Ovary (tissue), 9 donors: ENCODE data around the gene ATP6V1G2. TPM values are rescaled to one million over a fixed set of nuclear protein-coding genes. Genes with fewer than 3 reads are reported as not detected.
"Not testable (repeated sequence)": the region's sequence is repeated elsewhere in the genome, so short reads cannot be mapped to it uniquely, and the experiment has no call there.

Experiments
- DNase-seq, 5 donors: peaks; one replicate each; pipeline ENCODE4 v3.0.0-alpha.2; 2019 to 2020
- H3K27ac ChIP-seq, 2 donors: fragments of 200-600 bp; one replicate each; pipeline versions ENCODE4 v1.5.1 to v1.8.0; 2019 to 2022
- H3K27me3 ChIP-seq: fragments of 200-600 bp; one replicate; pipeline ENCODE4 v1.8.0; 2022
- H3K36me3 ChIP-seq: fragments of 200-600 bp; sonication (generic); one replicate; pipeline ENCODE4 v1.5.1; 2019
- H3K4me1 ChIP-seq: one replicate; pipeline ENCODE4 v1.8.1; 2013; ENCODE audit warnings: mild to moderate bottlenecking, moderate library complexity; ENCODE audit not compliant: insufficient read depth
- H3K4me3 ChIP-seq: fragments of 200-600 bp; sonication (generic); one replicate; pipeline ENCODE4 v1.5.1; 2017
- H3K9me3 ChIP-seq, 2 donors: fragments of 200-600 bp in 1 of 2; sonication (generic) in 1 of 2; one replicate each; pipeline versions ENCODE4 v1.5.1 to v1.8.1; 2013 to 2019; ENCODE audit warnings: mild to moderate bottlenecking in 1 of 2, moderate library complexity in 1 of 2
- CTCF ChIP-seq, 3 donors: fragments of 450-650 bp in 2 of 3; fragments of 200-600 bp in 1 of 3; IDR thresholded peaks; one replicate each; pipeline versions ENCODE4 v1.5.1 to v1.8.0; 2016 to 2022; ENCODE audit warnings: antibody characterized with exemption in 3 of 3, mild to moderate bottlenecking in 1 of 3
- EP300 ChIP-seq: sonication (generic); formaldehyde crosslinking; IDR thresholded peaks from one replicate; pipeline ENCODE4 v1.6.1; 2017; ENCODE audit warnings: antibody characterized with exemption
- POLR2A ChIP-seq: fragments of 450-650 bp; IDR thresholded peaks from one replicate; pipeline ENCODE4 v1.6.1; 2017; ENCODE audit warnings: antibody characterized with exemption, mild to moderate bottlenecking, moderate library complexity
- WGBS, 3 donors: extraction: QIAGEN DNeasy Blood & Tissue Kit in 1 of 3; methylation state at CpG; one replicate each; pipeline versions ENCODE4 v1.1.5 to v1.1.7; 2013 to 2017; 5-methylcytosine and 5-hydroxymethylcytosine counted together
- intact Hi-C, 4 donors: fragments of 100-400 bp; cut with DNase I; formaldehyde crosslinking; loops; one replicate each; pipeline versions ENCODE4 v1.11.0 to v1.15.1; 2022 to 2023
- polyA plus RNA-seq, 2 donors: library from polyadenylated mRNA; stranded (reverse); fragments of 200-250 nt in 1 of 2; fragments of 350-450 nt in 1 of 2; fragmentation: Illumina TruSeq in 1 of 2; extraction: RNeasy Lipid Tissue Mini Kit (QIAGEN cat#74804) in 1 of 2; gene quantifications; one replicate each; pipeline ENCODE4 v1.2.3, GENCODE V29; 2013 to 2014
- small RNA-seq: library from RNA; depleted of rRNA; stranded (forward); fragments of <200 nt; gene quantifications from one replicate; pipeline ENCODE3, GENCODE V24; 2016
- total RNA-seq, 7 donors: library from RNA; depleted of rRNA in 2 of 7; stranded (reverse); fragments of >200 nt in 2 of 7; fragmentation: NEBNext Ultra II Directional in 3 of 7; extraction: Animal tissue kit (Norgen Biotek cat#: 25700) in 3 of 7; gene quantifications; one replicate each; pipeline versions ENCODE4 v1.1.0 to v1.2.4, GENCODE V29; 2016 to 2023
- donor health status: DM: no; HTN: no; CAD: no; lungs with moderate emphysema.
- donor health status: DM: no; HTN: no; CAD: no.
- donor health status: Bipolar disorder and iron deficiency.
- donor health status: DM: yes; HTN: yes; CAD: no.
- donor health status: DM: no; HTN: no; CAD: no.
- donor health status: DM: yes; HTN: yes; CAD: no.

The ATP6V1G2 gene
- total and polyA plus RNA-seq, 9 donors, result 0.93 to 9.3 (median 2.5) TPM

- H3K36me3 ChIP-seq, result no peaks in the 10 kb centered on the region
- peak; percentile 31 to 74 (median 56) for DNase-seq
- TF ChIP-seq EP300 (no peak), POLR2A (no peak), CTCF (IDR thresholded peaks at IDR 0.05) (no peak)
- intact Hi-C loops, result no loop called here
- 1 to 2% (median 2%) methylated on average over 57 to 64 of the region's 64 CpGs for WGBS, 3 donors
- H3K27ac ChIP-seq, result no peak within 1 kb of the TSS
- no peaks in the 10 kb centered on the region for H3K27me3 ChIP-seq
- no peaks in the 10 kb centered on the region for H3K4me1 ChIP-seq
- H3K9me3 ChIP-seq, result no peaks in the 10 kb centered on the region
- H3K4me3 ChIP-seq, result peak within 1 kb of the TSS; percentile 44
These were observed 48.6 kb downstream of the ATP6V1G2 start, which contains the start of gene MICB for GRCh38 chr6:31497531-31498476. TSS of gene MICB (plus strand) at chr6:31498145. CDS start at chr6:31498194, 49 bp downstream.

GRCh38 chr6:31496826-31497225 lies 49.6 kb downstream of the ATP6V1G2 start:
- H3K4me1 ChIP-seq, DNase-seq, H3K27ac ChIP-seq, H3K27me3 ChIP-seq, H3K36me3 ChIP-seq, H3K9me3 ChIP-seq, H3K4me3 ChIP-seq, intact Hi-C loops: not testable (repeated sequence)
- 40 to 57% (median 46%) methylated on average over 4 of the region's 4 CpGs for WGBS, 3 donors

- WGBS, 3 donors, result 46 to 54% (median 51%) methylated on average over 2 of the region's 2 CpGs
- Histone ChIP-seq H3K4me1 (no peaks in the 10 kb centered on the region), H3K9me3 (no peaks in the 10 kb centered on the region), H3K4me3 (no peak overlapping the region), H3K27ac (no peak overlapping the region), H3K36me3 (no peaks in the 10 kb centered on the region), H3K27me3 (no peaks in the 10 kb centered on the region)
- TF ChIP-seq EP300, result no peak
- TF ChIP-seq POLR2A, result no peak
- TF ChIP-seq CTCF (IDR thresholded peaks at IDR 0.05), result no peak
- DNase-seq, result no peak
- intact Hi-C loops, result no loop called here
These were observed 50.8 kb downstream of the ATP6V1G2 start for GRCh38 chr6:31495580-31495979.

Small RNAs within 50 kb of the gene (small RNA-seq; reads per million reads assigned to genes)
- gene AL663061.1 (not detected), gene RF00019 (not detected), gene SNORD117 (164 reads per million, percentile 92 among the genes with 10 or more reads in this experiment), gene SNORD84 (not detected)

Other genes starting within 250 kb of the ATP6V1G2 start
Only the 30 nearest of the 31 such genes appear.
- gene HLA-B, start 189.4 kb downstream of the ATP6V1G2 start, total RNA-seq, result 100 to 1,000 TPM; 358 to 625 (median 492) TPM
- gene HLA-B, start 189.4 kb downstream of the ATP6V1G2 start, polyA plus RNA-seq, result 1,000 to 10,000 TPM in 1 of 2 donors, 100 to 1,000 TPM in 1; 680 to 2,036 TPM
- gene MICA, start 143.0 kb downstream of the ATP6V1G2 start, total RNA-seq, result 10 to 100 TPM; 15.8 to 48.9 (median 24.5) TPM
- 10 to 100 TPM; 31.1 to 33.2 TPM for gene MICA, start 143.0 kb downstream of the ATP6V1G2 start, polyA plus RNA-seq
- 1 to 10 TPM in 4 of 7 donors, under 1 TPM in 3; 0.57 to 1.7 (median 1.3) TPM for gene MICB, start 48.5 kb downstream of the ATP6V1G2 start, total RNA-seq
- gene MICB, start 48.5 kb downstream of the ATP6V1G2 start, polyA plus RNA-seq, result 10 to 100 TPM in 1 of 2 donors, under 1 TPM in 1; 0.48 to 10.6 TPM
- not detected for gene MCCD1, start 17.6 kb downstream of the ATP6V1G2 start, total RNA-seq
- gene MCCD1, start 17.6 kb downstream of the ATP6V1G2 start, polyA plus RNA-seq, result not detected
- gene DDX39B, start 4.6 kb downstream of the ATP6V1G2 start, total RNA-seq, result 100 to 1,000 TPM; 212 to 404 (median 362) TPM
- gene DDX39B, start 4.6 kb downstream of the ATP6V1G2 start, polyA plus RNA-seq, result 100 to 1,000 TPM; 219 to 278 TPM
- 10 to 100 TPM; 23.6 to 32.4 (median 27.5) TPM for gene NFKBIL1, start 1.0 kb upstream of the ATP6V1G2 start, total RNA-seq
- 10 to 100 TPM in 1 of 2 donors, 1 to 10 TPM in 1; 8.2 to 46.0 TPM for gene NFKBIL1, start 1.0 kb upstream of the ATP6V1G2 start, polyA plus RNA-seq
- 1 to 10 TPM in 1 of 7 donors, under 1 TPM in 1, not detected in 5; 0.18 to 1.3 TPM for gene LTA, start 25.7 kb upstream of the ATP6V1G2 start, total RNA-seq
- under 1 TPM; 0.17 to 0.43 TPM for gene LTA, start 25.7 kb upstream of the ATP6V1G2 start, polyA plus RNA-seq
- 1 to 10 TPM in 2 of 7 donors, under 1 TPM in 3, not detected in 2; 0.24 to 3.0 (median 0.56) TPM for gene TNF, start 29.0 kb upstream of the ATP6V1G2 start, total RNA-seq
- 1 to 10 TPM in 1 of 2 donors, not detected in 1; 1.0 TPM for gene TNF, start 29.0 kb upstream of the ATP6V1G2 start, polyA plus RNA-seq
- gene LTB, start 35.8 kb upstream of the ATP6V1G2 start, total RNA-seq, result 1 to 10 TPM in 1 of 7 donors, under 1 TPM in 3, not detected in 3; 0.42 to 1.8 (median 0.62) TPM
- under 1 TPM; 0.48 to 0.73 TPM for gene LTB, start 35.8 kb upstream of the ATP6V1G2 start, polyA plus RNA-seq
- gene LST1, start 39.7 kb upstream of the ATP6V1G2 start, total RNA-seq, result 10 to 100 TPM in 3 of 7 donors, 1 to 10 TPM in 4; 3.8 to 34.0 (median 8.6) TPM
- gene LST1, start 39.7 kb upstream of the ATP6V1G2 start, polyA plus RNA-seq, result 10 to 100 TPM in 1 of 2 donors, 1 to 10 TPM in 1; 8.1 to 12.2 TPM
- under 1 TPM in 1 of 7 donors, not detected in 6; 0.59 TPM for gene NCR3, start 46.4 kb upstream of the ATP6V1G2 start, total RNA-seq
- under 1 TPM in 1 of 2 donors, not detected in 1; 0.27 TPM for gene NCR3, start 46.4 kb upstream of the ATP6V1G2 start, polyA plus RNA-seq
- 10 to 100 TPM in 4 of 7 donors, 1 to 10 TPM in 3; 4.5 to 26.6 (median 12.9) TPM for gene AIF1, start 68.6 kb upstream of the ATP6V1G2 start, total RNA-seq
- 10 to 100 TPM; 24.5 to 82.4 TPM for gene AIF1, start 68.6 kb upstream of the ATP6V1G2 start, polyA plus RNA-seq
- gene PRRC2A, start 74.1 kb upstream of the ATP6V1G2 start, total RNA-seq, result 100 to 1,000 TPM in 5 of 7 donors, 10 to 100 TPM in 2; 48.5 to 222 (median 180) TPM
- 100 to 1,000 TPM in 1 of 2 donors, 10 to 100 TPM in 1; 64.8 to 104 TPM for gene PRRC2A, start 74.1 kb upstream of the ATP6V1G2 start, polyA plus RNA-seq
- gene BAG6, start 106.1 kb upstream of the ATP6V1G2 start, total RNA-seq, result 100 to 1,000 TPM; 113 to 246 (median 209) TPM
- 100 to 1,000 TPM; 140 to 170 TPM for gene BAG6, start 106.1 kb upstream of the ATP6V1G2 start, polyA plus RNA-seq
- 1 to 10 TPM; 1.3 to 7.2 (median 4.0) TPM for gene APOM, start 109.3 kb upstream of the ATP6V1G2 start, total RNA-seq
- gene APOM, start 109.3 kb upstream of the ATP6V1G2 start, polyA plus RNA-seq, result 1 to 10 TPM; 1.5 to 7.7 TPM
- gene C6orf47, start 114.2 kb upstream of the ATP6V1G2 start, total RNA-seq, result 10 to 100 TPM; 13.9 to 26.2 (median 22.6) TPM
- 10 to 100 TPM; 15.9 to 17.6 TPM for gene C6orf47, start 114.2 kb upstream of the ATP6V1G2 start, polyA plus RNA-seq
- 10 to 100 TPM; 14.6 to 19.9 (median 16.5) TPM for gene GPANK1, start 118.4 kb upstream of the ATP6V1G2 start, total RNA-seq
- gene GPANK1, start 118.4 kb upstream of the ATP6V1G2 start, polyA plus RNA-seq, result 10 to 100 TPM; 25.1 to 26.6 TPM
- 100 to 1,000 TPM; 120 to 258 (median 139) TPM for gene CSNK2B, start 119.5 kb upstream of the ATP6V1G2 start, total RNA-seq
- 100 to 1,000 TPM; 186 to 240 TPM for gene CSNK2B, start 119.5 kb upstream of the ATP6V1G2 start, polyA plus RNA-seq
- gene LY6G5B, start 123.4 kb upstream of the ATP6V1G2 start, total RNA-seq, result 10 to 100 TPM in 5 of 7 donors, 1 to 10 TPM in 2; 8.5 to 28.4 (median 13.1) TPM
- 10 to 100 TPM; 11.4 to 15.0 TPM for gene LY6G5B, start 123.4 kb upstream of the ATP6V1G2 start, polyA plus RNA-seq
- gene LY6G5C, start 134.5 kb upstream of the ATP6V1G2 start, total RNA-seq, result 1 to 10 TPM in 6 of 7 donors, not detected in 1; 1.2 to 2.3 (median 2.0) TPM
- gene LY6G5C, start 134.5 kb upstream of the ATP6V1G2 start, polyA plus RNA-seq, result 1 to 10 TPM; 2.7 to 3.7 TPM
- 10 to 100 TPM; 31.1 to 60.4 (median 37.6) TPM for gene ABHD16A, start 156.7 kb upstream of the ATP6V1G2 start, total RNA-seq
- gene ABHD16A, start 156.7 kb upstream of the ATP6V1G2 start, polyA plus RNA-seq, result 10 to 100 TPM; 25.4 to 35.2 TPM
- gene LY6G6F, start 160.3 kb upstream of the ATP6V1G2 start, total RNA-seq, result not detected
- gene LY6G6F, start 160.3 kb upstream of the ATP6V1G2 start, polyA plus RNA-seq, result not detected
- not detected for gene LY6G6D, start 168.7 kb upstream of the ATP6V1G2 start, total RNA-seq
- not detected for gene LY6G6D, start 168.7 kb upstream of the ATP6V1G2 start, polyA plus RNA-seq
- gene LY6G6C, start 175.1 kb upstream of the ATP6V1G2 start, total RNA-seq, result 1 to 10 TPM in 2 of 7 donors, not detected in 5; 1.0 to 4.9 TPM
- gene LY6G6C, start 175.1 kb upstream of the ATP6V1G2 start, polyA plus RNA-seq, result under 1 TPM in 1 of 2 donors, not detected in 1; 0.17 TPM
- gene MPIG6B, start 176.8 kb upstream of the ATP6V1G2 start, total RNA-seq, result under 1 TPM in 3 of 7 donors, not detected in 4; 0.15 to 0.94 (median 0.69) TPM
- gene MPIG6B, start 176.8 kb upstream of the ATP6V1G2 start, polyA plus RNA-seq, result under 1 TPM; 0.06 to 0.60 TPM
- 100 to 1,000 TPM in 3 of 7 donors, 10 to 100 TPM in 4; 61.2 to 139 (median 95.2) TPM for gene DDAH2, start 182.7 kb upstream of the ATP6V1G2 start, total RNA-seq
- 100 to 1,000 TPM in 1 of 2 donors, 10 to 100 TPM in 1; 23.9 to 127 TPM for gene DDAH2, start 182.7 kb upstream of the ATP6V1G2 start, polyA plus RNA-seq
- 100 to 1,000 TPM; 128 to 208 (median 184) TPM for gene CLIC1, start 189.9 kb upstream of the ATP6V1G2 start, total RNA-seq
- 100 to 1,000 TPM; 199 to 473 TPM for gene CLIC1, start 189.9 kb upstream of the ATP6V1G2 start, polyA plus RNA-seq
- gene MSH5, start 193.4 kb upstream of the ATP6V1G2 start, total RNA-seq, result 10 to 100 TPM in 4 of 7 donors, 1 to 10 TPM in 3; 8.6 to 19.1 (median 14.5) TPM
- gene MSH5, start 193.4 kb upstream of the ATP6V1G2 start, polyA plus RNA-seq, result 1 to 10 TPM; 4.8 to 7.8 TPM
- 1 to 10 TPM in 5 of 7 donors, under 1 TPM in 1, not detected in 1; 0.94 to 5.2 (median 3.6) TPM for gene SAPCD1, start 216.0 kb upstream of the ATP6V1G2 start, total RNA-seq
- 1 to 10 TPM; 1.6 to 2.9 TPM for gene SAPCD1, start 216.0 kb upstream of the ATP6V1G2 start, polyA plus RNA-seq
- 10 to 100 TPM in 1 of 7 donors, 1 to 10 TPM in 5, under 1 TPM in 1; 0.48 to 25.2 (median 1.7) TPM for gene VWA7, start 230.7 kb upstream of the ATP6V1G2 start, total RNA-seq
- gene VWA7, start 230.7 kb upstream of the ATP6V1G2 start, polyA plus RNA-seq, result under 1 TPM; 0.18 to 0.62 TPM